Hepatocyte (in vitro differentiated cells): Measurements from ENCODE around the gene RPS21.

ENCODE experiments used
- EZH2 ChIP-seq: fragments of 200-600 bp; sonication (generic); IDR thresholded peaks from 2 replicates; pipeline ENCODE4 v1.6.1; 2016; ENCODE audit warnings: antibody characterized with exemption, mild to moderate bottlenecking, borderline replicate concordance
- TF ChIP-seq, protein P1 (sequence below): fragments of 200-600 bp; sonication (generic); IDR thresholded peaks from 2 replicates; pipeline ENCODE4 v1.5.1; 2016; ENCODE audit warnings: antibody characterized with exemption, mild to moderate bottlenecking; ENCODE audit not compliant: poor library complexity

GRCh38 chr20:62381202-62381797 lies 5.6 kb upstream of the RPS21 start:
- TF ChIP-seq, protein P1, sequence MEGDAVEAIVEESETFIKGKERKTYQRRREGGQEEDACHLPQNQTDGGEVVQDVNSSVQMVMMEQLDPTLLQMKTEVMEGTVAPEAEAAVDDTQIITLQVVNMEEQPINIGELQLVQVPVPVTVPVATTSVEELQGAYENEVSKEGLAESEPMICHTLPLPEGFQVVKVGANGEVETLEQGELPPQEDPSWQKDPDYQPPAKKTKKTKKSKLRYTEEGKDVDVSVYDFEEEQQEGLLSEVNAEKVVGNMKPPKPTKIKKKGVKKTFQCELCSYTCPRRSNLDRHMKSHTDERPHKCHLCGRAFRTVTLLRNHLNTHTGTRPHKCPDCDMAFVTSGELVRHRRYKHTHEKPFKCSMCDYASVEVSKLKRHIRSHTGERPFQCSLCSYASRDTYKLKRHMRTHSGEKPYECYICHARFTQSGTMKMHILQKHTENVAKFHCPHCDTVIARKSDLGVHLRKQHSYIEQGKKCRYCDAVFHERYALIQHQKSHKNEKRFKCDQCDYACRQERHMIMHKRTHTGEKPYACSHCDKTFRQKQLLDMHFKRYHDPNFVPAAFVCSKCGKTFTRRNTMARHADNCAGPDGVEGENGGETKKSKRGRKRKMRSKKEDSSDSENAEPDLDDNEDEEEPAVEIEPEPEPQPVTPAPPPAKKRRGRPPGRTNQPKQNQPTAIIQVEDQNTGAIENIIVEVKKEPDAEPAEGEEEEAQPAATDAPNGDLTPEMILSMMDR: no peak
- no peak for TF ChIP-seq EZH2
